ENCODE measurements around the gene UCP2. TPM values are rescaled to one million over a fixed set of nuclear protein-coding genes. Genes with fewer than 3 reads are reported as not detected.
"Not testable (repeated sequence)": the region's sequence is repeated elsewhere in the genome, so short reads cannot be mapped to it uniquely, and the experiment has no call there.

Gene UCP2
- total and polyA plus RNA-seq, 2 donors from 2014 or later, result 36.4 to 104 TPM

DNA sequence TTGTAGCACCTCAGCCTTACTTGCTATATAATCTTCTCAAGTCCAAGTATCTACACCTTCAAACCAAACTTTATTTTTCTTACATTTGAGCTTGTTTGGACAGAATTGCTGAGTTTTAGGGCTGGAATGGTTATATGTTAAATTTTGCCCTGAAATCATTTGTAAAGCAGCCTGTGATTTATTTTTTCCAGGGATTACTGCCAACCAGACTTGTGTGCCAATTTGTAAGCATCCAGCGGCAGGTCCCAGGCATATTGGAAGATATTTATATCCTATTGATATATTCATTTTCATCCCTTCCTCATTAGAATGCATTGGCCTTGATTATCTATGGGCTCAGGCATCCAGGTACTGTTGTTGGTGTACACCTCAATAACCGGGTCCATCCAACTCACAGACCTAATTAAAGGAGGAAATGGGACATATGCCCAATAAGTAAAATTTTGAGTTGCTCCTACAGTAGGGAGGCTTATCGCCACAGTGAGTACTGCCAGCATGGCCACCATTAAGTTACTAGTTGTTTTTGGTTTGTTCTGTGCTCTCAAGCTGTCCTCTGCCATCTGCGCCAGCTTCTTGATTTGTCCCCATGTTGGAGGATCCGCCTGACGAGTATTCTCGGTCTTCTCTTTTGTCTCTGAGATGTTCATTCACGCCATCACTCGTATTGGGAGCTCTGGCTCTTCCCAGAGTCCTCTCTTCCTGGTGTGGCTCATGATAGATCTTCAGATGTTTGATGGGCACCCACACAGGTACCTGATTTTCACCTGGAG is 41.7 kb downstream of the UCP2 start:
- DNase-seq, result no peak
- no peak for TF ChIP-seq CTCF (IDR thresholded peaks at IDR 0.05; ENCODE audit: borderline replicate concordance, extremely low read depth, insufficient read depth)
- H3K4me3 ChIP-seq (ENCODE audit: low read length in 3 of 3), result no peak overlapping the region
- H3K9me3 ChIP-seq (ENCODE audit: control insufficient read depth in 2 of 3, insufficient read depth in 1 of 3, low read length in 3 of 3), result peaks cover 0 to 10% (median 2%) of the 10 kb centered on the region in 3 donors
- no peaks in the 10 kb centered on the region for H3K36me3 ChIP-seq (ENCODE audit: control insufficient read depth in 2 of 3, insufficient read depth in 3 of 3, low read length in 3 of 3)
- intact Hi-C loops (cut with DNase I), result no loop called here
- FAIRE-seq, result no peak
- no peaks in the 10 kb centered on the region for H3K4me1 ChIP-seq (ENCODE audit: control insufficient read depth in 2 of 3, insufficient read depth in 2 of 3, low read depth in 1 of 3, low read length in 3 of 3)
- no peaks in the 10 kb centered on the region for H3K27me3 ChIP-seq (ENCODE audit: control insufficient read depth, insufficient read depth, low read length)
- no peak overlapping the region for H3K9ac ChIP-seq (ENCODE audit: low read length in 3 of 3)
- H3K27ac ChIP-seq (ENCODE audit: low read depth in 2 of 2, low read length in 2 of 2), result no peak overlapping the region

GRCh38 chr11:73939096-73939495 is 43.5 kb downstream of the UCP2 start:
- H3K9me3 ChIP-seq (ENCODE audit: control insufficient read depth in 2 of 3, insufficient read depth in 1 of 3, low read length in 3 of 3), result peaks cover 0 to 10% (median 2%) of the 10 kb centered on the region in 3 donors
- FAIRE-seq (no peak), DNase-seq (no peak)
- H3K27ac ChIP-seq (ENCODE audit: low read depth in 2 of 2, low read length in 2 of 2), result no peak overlapping the region
- peaks cover 0 to 2% (median 0%) of the 10 kb centered on the region in 3 donors for H3K36me3 ChIP-seq (ENCODE audit: control insufficient read depth in 2 of 3, insufficient read depth in 3 of 3, low read length in 3 of 3)
- TF ChIP-seq CTCF (IDR thresholded peaks at IDR 0.05; ENCODE audit: borderline replicate concordance, extremely low read depth, insufficient read depth), result no peak
- H3K4me1 ChIP-seq (ENCODE audit: control insufficient read depth in 2 of 3, insufficient read depth in 2 of 3, low read depth in 1 of 3, low read length in 3 of 3), result no peaks in the 10 kb centered on the region
- H3K27me3 ChIP-seq (ENCODE audit: control insufficient read depth, insufficient read depth, low read length), result no peaks in the 10 kb centered on the region
- H3K9ac ChIP-seq (ENCODE audit: low read length in 3 of 3), result no peak overlapping the region
- intact Hi-C loops (cut with DNase I), result no loop called here
- H3K4me3 ChIP-seq (ENCODE audit: low read length in 3 of 3), result no peak overlapping the region

DNA sequence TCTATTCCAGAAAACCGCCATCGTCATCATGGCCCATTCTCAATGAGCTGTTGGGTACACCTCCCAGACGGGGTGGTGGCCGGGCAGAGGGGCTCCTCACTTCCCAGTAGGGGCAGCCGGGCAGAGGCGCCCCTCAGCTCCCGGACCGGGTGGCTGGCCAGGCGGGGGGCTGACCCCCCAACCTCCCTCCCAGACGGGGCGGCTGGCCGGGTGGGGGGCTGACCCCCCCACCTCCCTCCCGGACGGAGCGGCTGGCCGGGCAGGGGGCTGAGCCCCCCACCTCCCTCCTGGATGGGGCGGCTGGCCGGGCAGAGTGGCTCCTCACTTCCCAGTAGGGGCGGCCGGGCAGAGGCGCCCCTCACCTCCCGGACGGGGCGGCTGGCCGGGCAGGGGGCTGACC is 46.6 kb downstream of the UCP2 start:
- H3K4me3 ChIP-seq (ENCODE audit: low read length in 3 of 3); H3K4me1 ChIP-seq (ENCODE audit: control insufficient read depth in 2 of 3, insufficient read depth in 2 of 3, low read depth in 1 of 3, low read length in 3 of 3); intact Hi-C loops (cut with DNase I); H3K9ac ChIP-seq (ENCODE audit: low read length in 3 of 3); H3K9me3 ChIP-seq (ENCODE audit: control insufficient read depth in 2 of 3, insufficient read depth in 1 of 3, low read length in 3 of 3); DNase-seq; H3K27ac ChIP-seq (ENCODE audit: low read depth in 2 of 2, low read length in 2 of 2); FAIRE-seq; H3K27me3 ChIP-seq (ENCODE audit: control insufficient read depth, insufficient read depth, low read length): not testable (repeated sequence)
- peaks cover 0 to 10% (median 8%) of the 10 kb centered on the region in 3 donors for H3K36me3 ChIP-seq (ENCODE audit: control insufficient read depth in 2 of 3, insufficient read depth in 3 of 3, low read length in 3 of 3)

DNA sequence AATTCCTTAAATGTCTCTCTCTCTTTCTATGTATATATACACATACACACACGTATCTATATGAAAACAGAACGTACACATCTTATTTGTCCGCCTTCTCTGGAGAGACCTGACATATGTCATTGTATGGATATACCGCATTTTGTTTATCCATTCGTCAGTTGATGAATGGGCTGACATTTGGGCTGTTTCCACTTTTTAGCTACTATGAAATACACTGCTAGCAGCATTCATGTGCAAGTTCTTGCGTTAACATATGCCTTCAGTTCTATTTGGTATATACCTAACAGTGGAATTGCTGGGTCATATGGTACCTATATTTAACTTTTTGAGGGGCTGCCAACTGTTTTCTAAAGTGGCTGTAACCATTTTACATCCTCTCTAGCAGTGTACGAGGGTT is 49.9 kb downstream of the UCP2 start:
- no peaks in the 10 kb centered on the region for H3K9me3 ChIP-seq (ENCODE audit: control insufficient read depth in 2 of 3, insufficient read depth in 1 of 3, low read length in 3 of 3)
- no peak overlapping the region for H3K4me3 ChIP-seq (ENCODE audit: low read length in 3 of 3)
- DNase-seq, result no peak
- FAIRE-seq, result no peak
- intact Hi-C loops (cut with DNase I), result no loop called here
- peaks cover 2 to 18% (median 16%) of the 10 kb centered on the region in 3 donors for H3K36me3 ChIP-seq (ENCODE audit: control insufficient read depth in 2 of 3, insufficient read depth in 3 of 3, low read length in 3 of 3)
- H3K27me3 ChIP-seq (ENCODE audit: control insufficient read depth, insufficient read depth, low read length), result no peaks in the 10 kb centered on the region
- no peak overlapping the region for H3K9ac ChIP-seq (ENCODE audit: low read length in 3 of 3)
- no peak for TF ChIP-seq CTCF (IDR thresholded peaks at IDR 0.05; ENCODE audit: borderline replicate concordance, extremely low read depth, insufficient read depth)
- H3K27ac ChIP-seq (ENCODE audit: low read depth in 2 of 2, low read length in 2 of 2), result no peak overlapping the region
- H3K4me1 ChIP-seq (ENCODE audit: control insufficient read depth in 2 of 3, insufficient read depth in 2 of 3, low read depth in 1 of 3, low read length in 3 of 3), result no peaks in the 10 kb centered on the region
